ENCODE measurements around the gene LRP6.

GRCh38 chr12:12153596-12153995, 113.2 kb downstream of the LRP6 start:
- TF ChIP-seq, protein P1, sequence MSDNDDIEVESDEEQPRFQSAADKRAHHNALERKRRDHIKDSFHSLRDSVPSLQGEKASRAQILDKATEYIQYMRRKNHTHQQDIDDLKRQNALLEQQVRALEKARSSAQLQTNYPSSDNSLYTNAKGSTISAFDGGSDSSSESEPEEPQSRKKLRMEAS (IDR thresholded peaks at IDR 0.05): no peak
- TF ChIP-seq EP300 (IDR thresholded peaks at IDR 0.05; ENCODE audit: borderline replicate concordance): no peak
- no peak for TF ChIP-seq FOXM1 (IDR thresholded peaks at IDR 0.05; ENCODE audit: borderline replicate concordance, low read depth)
- TF ChIP-seq ZBTB7A (IDR thresholded peaks at IDR 0.05; ENCODE audit: low read depth): no peak
- TF ChIP-seq NFIC (IDR thresholded peaks at IDR 0.05): no peak
- no peak for TF ChIP-seq EGR1 (IDR thresholded peaks at IDR 0.05)
- no peak for TF ChIP-seq CEBPB (IDR thresholded peaks at IDR 0.05)
- TF ChIP-seq YY1 (IDR thresholded peaks at IDR 0.05; ENCODE audit: low read depth): no peak
- no peak for TF ChIP-seq REST (IDR thresholded peaks at IDR 0.05; ENCODE audit: low read depth)
- no peak for TF ChIP-seq RAD21 (IDR thresholded peaks at IDR 0.05; ENCODE audit: low read depth)
- no peak for TF ChIP-seq TAF1 (IDR thresholded peaks at IDR 0.05; ENCODE audit: low read depth)

Measured in Ishikawa (cell line).